Central memory CD8-positive, alpha-beta T cell (primary cell): ENCODE measurements around the gene RIN2.

Source experiments
- ATAC-seq: fragments of 150-1000 bp; cut with Tn5 transposase; replicated peaks from 2 replicates; pipeline ENCODE4 v1.10.0; 2022; ENCODE audit warnings: mild to moderate bottlenecking, moderate FRiP score, moderate number of reproducible peaks; ENCODE audit not compliant: poor library complexity, severe bottlenecking; ENCODE audit errors: extremely low read depth
- DNase-seq, 2 donors: peaks; one replicate each; pipeline ENCODE4 v3.0.0; 2021; ENCODE audit warnings: low spot score in 2 of 2
- H3K27ac Mint-ChIP-seq: one replicate; pipeline ENCODE4 v1.8.0; 2022; ENCODE audit warnings: low read depth, mild to moderate bottlenecking, moderate library complexity, mixed read lengths
- H3K27me3 Mint-ChIP-seq: one replicate; pipeline ENCODE4 v1.8.0; 2022; ENCODE audit warnings: mixed read lengths
- H3K36me3 Mint-ChIP-seq: one replicate; pipeline ENCODE4 v1.8.0; 2022; ENCODE audit warnings: mild to moderate bottlenecking, moderate library complexity, mixed read lengths; ENCODE audit not compliant: insufficient read depth
- H3K4me1 Mint-ChIP-seq: one replicate; pipeline ENCODE4 v1.8.0; 2022; ENCODE audit warnings: mixed read lengths
- H3K4me3 Mint-ChIP-seq: one replicate; pipeline ENCODE4 v1.8.0; 2022; ENCODE audit warnings: mild to moderate bottlenecking, moderate library complexity, mixed read lengths
- H3K9me3 Mint-ChIP-seq: one replicate; pipeline ENCODE4 v1.8.0; 2022; ENCODE audit warnings: mixed read lengths

RIN2 gene

GRCh38 chr20:19758501-19759331 is 658 bp downstream of the RIN2 start:
- no peaks in the 10 kb centered on the region for H3K4me1 Mint-ChIP-seq
- H3K36me3 Mint-ChIP-seq, result no peaks in the 10 kb centered on the region
- DNase-seq, result no peak
- H3K27ac Mint-ChIP-seq, result no peak overlapping the region
- H3K4me3 Mint-ChIP-seq, result no peak overlapping the region
- H3K9me3 Mint-ChIP-seq, result no peaks in the 10 kb centered on the region
- ATAC-seq, result no peak
- peaks cover 33% of the 10 kb centered on the region for H3K27me3 Mint-ChIP-seq

- no peak overlapping the region for H3K4me3 Mint-ChIP-seq
- DNase-seq (no peak), ATAC-seq (no peak)
- no peaks in the 10 kb centered on the region for H3K9me3 Mint-ChIP-seq
- peaks cover 33% of the 10 kb centered on the region for H3K27me3 Mint-ChIP-seq
- no peaks in the 10 kb centered on the region for H3K36me3 Mint-ChIP-seq
- no peak overlapping the region for H3K27ac Mint-ChIP-seq
- H3K4me1 Mint-ChIP-seq, result no peaks in the 10 kb centered on the region
These were observed 2.3 kb downstream of the RIN2 start for GRCh38 chr20:19760371-19760721.

- no peaks in the 10 kb centered on the region for H3K4me1 Mint-ChIP-seq
- DNase-seq, result no peak
- peaks cover 28% of the 10 kb centered on the region for H3K27me3 Mint-ChIP-seq
- ATAC-seq, result no peak
- no peak overlapping the region for H3K27ac Mint-ChIP-seq
- H3K4me3 Mint-ChIP-seq, result no peak overlapping the region
- no peaks in the 10 kb centered on the region for H3K36me3 Mint-ChIP-seq
- H3K9me3 Mint-ChIP-seq, result no peaks in the 10 kb centered on the region
These were observed 3.3 kb downstream of the RIN2 start for GRCh38 chr20:19761326-19761725.

GRCh38 chr20:19761841-19762240 is 3.8 kb downstream of the RIN2 start:
- peaks cover 22% of the 10 kb centered on the region for H3K27me3 Mint-ChIP-seq
- no peaks in the 10 kb centered on the region for H3K9me3 Mint-ChIP-seq
- no peaks in the 10 kb centered on the region for H3K4me1 Mint-ChIP-seq
- no peaks in the 10 kb centered on the region for H3K36me3 Mint-ChIP-seq
- DNase-seq (no peak), ATAC-seq (no peak)
- H3K4me3 Mint-ChIP-seq, result no peak overlapping the region
- no peak overlapping the region for H3K27ac Mint-ChIP-seq

GRCh38 chr20:19764207-19764606 is 6.1 kb downstream of the RIN2 start:
- Mint-ChIP-seq H3K4me1 (no peaks in the 10 kb centered on the region), H3K4me3 (no peak overlapping the region), H3K36me3 (no peaks in the 10 kb centered on the region)

GRCh38 chr20:19765266-19765665 is 7.2 kb downstream of the RIN2 start:
- DNase-seq (no peak), ATAC-seq (no peak)
- Mint-ChIP-seq H3K27me3 (peaks cover 9% of the 10 kb centered on the region), H3K4me1 (no peaks in the 10 kb centered on the region), H3K36me3 (no peaks in the 10 kb centered on the region), H3K9me3 (no peaks in the 10 kb centered on the region), H3K27ac (no peak overlapping the region), H3K4me3 (no peak overlapping the region)

More at GRCh38 chr20:19764207-19764606, 6.1 kb downstream of the RIN2 start:
- no peak overlapping the region for H3K27ac Mint-ChIP-seq
- DNase-seq (no peak), ATAC-seq (no peak)
- H3K27me3 Mint-ChIP-seq, result peaks cover 18% of the 10 kb centered on the region
- H3K9me3 Mint-ChIP-seq, result no peaks in the 10 kb centered on the region

GRCh38 chr20:19765913-19766312 is 7.9 kb downstream of the RIN2 start:
- Mint-ChIP-seq H3K27me3 (peaks cover 3% of the 10 kb centered on the region), H3K9me3 (no peaks in the 10 kb centered on the region), H3K27ac (no peak overlapping the region), H3K4me3 (no peak overlapping the region), H3K4me1 (no peaks in the 10 kb centered on the region), H3K36me3 (no peaks in the 10 kb centered on the region)
- DNase-seq (no peak), ATAC-seq (no peak)

- no peak overlapping the region for H3K27ac Mint-ChIP-seq
- H3K9me3 Mint-ChIP-seq, result no peaks in the 10 kb centered on the region
- H3K4me3 Mint-ChIP-seq, result no peak overlapping the region
These were observed 9.0 kb downstream of the RIN2 start for GRCh38 chr20:19767070-19767469.

GRCh38 chr20:19768325-19768842 is 10.3 kb downstream of the RIN2 start:
- no peak overlapping the region for H3K4me3 Mint-ChIP-seq
- H3K4me1 Mint-ChIP-seq, result no peaks in the 10 kb centered on the region
- H3K27ac Mint-ChIP-seq, result no peak overlapping the region
- DNase-seq (no peak), ATAC-seq (no peak)
- H3K9me3 Mint-ChIP-seq, result no peaks in the 10 kb centered on the region
- H3K27me3 Mint-ChIP-seq, result no peaks in the 10 kb centered on the region
- no peaks in the 10 kb centered on the region for H3K36me3 Mint-ChIP-seq

More at GRCh38 chr20:19767070-19767469, 9.0 kb downstream of the RIN2 start:
- H3K4me1 Mint-ChIP-seq, result no peaks in the 10 kb centered on the region
- ATAC-seq, result no peak
- H3K27me3 Mint-ChIP-seq, result no peaks in the 10 kb centered on the region
- DNase-seq, result no peak
- H3K36me3 Mint-ChIP-seq, result no peaks in the 10 kb centered on the region

GRCh38 chr20:19769507-19769906 is 11.4 kb downstream of the RIN2 start:
- Mint-ChIP-seq H3K4me3 (no peak overlapping the region), H3K9me3 (no peaks in the 10 kb centered on the region), H3K27ac (no peak overlapping the region), H3K4me1 (no peaks in the 10 kb centered on the region), H3K36me3 (no peaks in the 10 kb centered on the region), H3K27me3 (no peaks in the 10 kb centered on the region)
- ATAC-seq, result no peak
- no peak for DNase-seq

- Mint-ChIP-seq H3K27ac (no peak overlapping the region), H3K4me3 (no peak overlapping the region), H3K27me3 (no peaks in the 10 kb centered on the region), H3K36me3 (no peaks in the 10 kb centered on the region), H3K4me1 (no peaks in the 10 kb centered on the region), H3K9me3 (no peaks in the 10 kb centered on the region)
- DNase-seq (no peak), ATAC-seq (no peak)
These were observed 12.3 kb downstream of the RIN2 start for GRCh38 chr20:19770375-19770774.

GRCh38 chr20:19771031-19771430 is 13.0 kb downstream of the RIN2 start:
- no peak for DNase-seq

GRCh38 chr20:19773471-19773870 is 15.4 kb downstream of the RIN2 start:
- Mint-ChIP-seq H3K4me3 (no peak overlapping the region), H3K27me3 (peaks cover 17% of the 10 kb centered on the region), H3K4me1 (no peaks in the 10 kb centered on the region), H3K36me3 (no peaks in the 10 kb centered on the region), H3K27ac (no peak overlapping the region), H3K9me3 (no peaks in the 10 kb centered on the region)
- ATAC-seq (no peak), DNase-seq (no peak)

More at GRCh38 chr20:19771031-19771430, 13.0 kb downstream of the RIN2 start:
- no peak overlapping the region for H3K4me3 Mint-ChIP-seq
- no peaks in the 10 kb centered on the region for H3K36me3 Mint-ChIP-seq
- no peaks in the 10 kb centered on the region for H3K4me1 Mint-ChIP-seq
- H3K27ac Mint-ChIP-seq, result no peak overlapping the region
- no peak for ATAC-seq
- no peaks in the 10 kb centered on the region for H3K9me3 Mint-ChIP-seq
- H3K27me3 Mint-ChIP-seq, result no peaks in the 10 kb centered on the region
